HTERT RPE-1 (cell line): ENCODE measurements around the gene RNF114.
"Not testable (repeated sequence)": the region's sequence is repeated elsewhere in the genome, so short reads cannot be mapped to it uniquely, and the experiment has no call there.

Experiments used
- in situ Hi-C: fragments of 300-500 bp; cut with MboI; formaldehyde crosslinking; loops from 4 replicates; pipeline ENCODE4 v1.14.3; 2020; ENCODE audit warnings: low sequenced_read_pairs

Gene RNF114

GRCh38 chr20:49984426-49985153 lies 48.4 kb downstream of the RNF114 start:
- in situ Hi-C loops = no loop called here

- in situ Hi-C loops = no loop called here
Measured at GRCh38 chr20:49985157-49985556, 49.0 kb downstream of the RNF114 start.

GRCh38 chr20:49985617-49986016 lies 49.4 kb downstream of the RNF114 start:
- in situ Hi-C loops = no loop called here

GRCh38 chr20:49986049-49986448 lies 49.9 kb downstream of the RNF114 start:
- in situ Hi-C loops = no loop called here

GRCh38 chr20:49987015-49987867 lies 51.0 kb downstream of the RNF114 start:
- in situ Hi-C loops = no loop called here

- in situ Hi-C loops = no loop called here
Measured at GRCh38 chr20:49987868-49988690, 51.9 kb downstream of the RNF114 start.

GRCh38 chr20:49989234-49990065 lies 53.3 kb downstream of the RNF114 start:
- in situ Hi-C loops = no loop called here

- in situ Hi-C loops = no loop called here
Measured at GRCh38 chr20:49990271-49990720, 54.1 kb downstream of the RNF114 start.

- in situ Hi-C loops = no loop called here
Measured at GRCh38 chr20:49993301-49993751, 57.1 kb downstream of the RNF114 start.

- in situ Hi-C loops = no loop called here
Measured at GRCh38 chr20:49995586-49995985, 59.4 kb downstream of the RNF114 start.

- in situ Hi-C loops = not testable (repeated sequence)
Measured at GRCh38 chr20:49998478-49999188, 62.4 kb downstream of the RNF114 start.

GRCh38 chr20:49999329-49999728 lies 63.1 kb downstream of the RNF114 start:
- in situ Hi-C loops = no loop called here

GRCh38 chr20:50000548-50001222 lies 64.5 kb downstream of the RNF114 start:
- in situ Hi-C loops = not testable (repeated sequence)

GRCh38 chr20:50001784-50002311 lies 65.7 kb downstream of the RNF114 start:
- in situ Hi-C loops = no loop called here

GRCh38 chr20:50003253-50003656 lies 67.1 kb downstream of the RNF114 start:
- in situ Hi-C loops = no loop called here
